ENCODE measurements around the gene PCBP4.
A peak's percentile ranks its signal among the peaks of the same experiment; 100 is the strongest.

The PCBP4 gene

GRCh38 chr3:51955175-51955892 is 11.9 kb downstream of the PCBP4 start, which contains the start of gene GPR62:
GPR62 (plus strand) TSS chr3:51955381; CDS start chr3:51955653, 272 bp downstream.
- DNase-seq (ENCODE audit: low read depth in 2 of 2): no peak

DNA sequence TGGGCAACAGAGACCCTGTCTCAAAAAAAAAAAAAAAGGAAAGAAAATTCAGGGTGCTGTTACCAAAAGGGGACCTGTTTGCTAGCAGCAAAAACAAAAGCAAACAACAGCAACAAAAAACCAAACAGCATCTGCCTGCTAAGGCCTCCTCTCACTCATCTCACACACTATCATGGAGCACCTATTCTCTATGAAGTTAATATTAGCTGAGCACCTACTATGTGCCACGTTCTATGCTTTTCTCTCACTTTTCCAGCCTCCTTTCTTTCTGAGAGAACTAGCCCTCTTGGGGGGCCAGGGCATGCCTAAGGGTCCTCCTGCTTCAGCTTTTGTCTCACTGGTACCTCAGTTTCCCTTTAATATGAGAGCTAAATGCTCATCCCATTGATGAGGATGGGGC is 12.5 kb downstream of the PCBP4 start:
- no peak for DNase-seq (ENCODE audit: low read depth in 2 of 2)

DNA sequence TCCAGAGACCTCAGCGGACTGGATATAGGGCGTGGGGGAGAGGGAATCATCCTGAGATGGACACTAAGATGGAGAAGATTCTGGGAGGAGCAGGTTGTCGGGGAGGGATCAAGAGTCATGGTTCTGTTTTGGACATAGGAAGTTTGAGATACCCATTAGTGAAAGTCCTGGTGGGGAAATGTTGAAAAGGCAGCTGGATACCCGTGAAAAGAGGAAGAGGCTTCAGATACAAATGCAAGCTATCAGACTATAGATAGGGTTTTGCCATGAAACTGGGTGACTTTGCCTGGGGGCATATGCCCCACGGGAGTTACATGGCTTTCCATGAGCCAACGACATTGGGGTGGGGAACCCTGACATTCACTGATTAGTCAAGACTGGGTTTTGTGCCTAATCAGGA is 13.1 kb downstream of the PCBP4 start:
- no peak for DNase-seq (ENCODE audit: low read depth in 2 of 2)

DNA sequence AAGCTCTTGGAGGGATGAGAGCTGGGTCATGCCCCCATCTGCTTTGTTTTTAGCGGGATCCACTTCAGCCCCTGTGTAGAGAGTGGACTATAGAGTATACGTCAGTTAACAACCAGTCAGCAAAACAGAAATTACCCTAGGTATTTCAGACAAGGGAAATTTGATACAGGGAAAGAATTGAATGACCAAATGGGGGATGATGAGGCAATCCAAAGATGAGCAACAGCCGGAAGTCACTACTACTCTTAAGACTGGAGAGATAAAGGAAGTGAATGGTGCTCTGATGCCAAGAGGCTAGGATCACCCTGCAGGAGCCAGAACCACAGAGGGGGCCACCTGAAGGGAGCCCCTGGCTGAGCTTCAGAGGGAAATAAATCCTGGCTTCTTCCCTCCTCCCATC is 13.8 kb downstream of the PCBP4 start:
- no peak for DNase-seq (ENCODE audit: low read depth in 2 of 2)

- no peak for DNase-seq (ENCODE audit: low read depth in 2 of 2)
These were observed 16.4 kb downstream of the PCBP4 start for GRCh38 chr3:51950899-51951298.

DNA sequence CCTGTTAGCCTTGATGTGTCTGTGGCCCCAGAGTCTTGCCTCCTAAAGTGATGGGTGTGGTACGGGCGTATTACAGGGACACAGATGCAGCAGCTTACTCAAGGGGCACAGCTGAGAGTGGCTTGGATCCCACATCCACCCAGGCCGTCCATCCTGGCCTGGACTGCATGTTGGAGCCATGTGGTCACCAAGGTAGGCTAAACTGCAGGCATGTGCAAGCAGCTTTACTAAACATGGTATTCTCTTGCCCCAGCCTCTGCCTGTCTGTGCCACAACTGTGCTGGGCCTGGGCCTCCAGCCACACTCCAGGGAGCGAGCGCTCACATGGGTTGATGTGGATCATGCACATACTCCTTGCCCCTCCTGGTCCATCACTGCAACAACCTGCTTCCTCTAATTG is 18.1 kb downstream of the PCBP4 start:
- no peak for DNase-seq (ENCODE audit: low read depth in 2 of 2)

DNA sequence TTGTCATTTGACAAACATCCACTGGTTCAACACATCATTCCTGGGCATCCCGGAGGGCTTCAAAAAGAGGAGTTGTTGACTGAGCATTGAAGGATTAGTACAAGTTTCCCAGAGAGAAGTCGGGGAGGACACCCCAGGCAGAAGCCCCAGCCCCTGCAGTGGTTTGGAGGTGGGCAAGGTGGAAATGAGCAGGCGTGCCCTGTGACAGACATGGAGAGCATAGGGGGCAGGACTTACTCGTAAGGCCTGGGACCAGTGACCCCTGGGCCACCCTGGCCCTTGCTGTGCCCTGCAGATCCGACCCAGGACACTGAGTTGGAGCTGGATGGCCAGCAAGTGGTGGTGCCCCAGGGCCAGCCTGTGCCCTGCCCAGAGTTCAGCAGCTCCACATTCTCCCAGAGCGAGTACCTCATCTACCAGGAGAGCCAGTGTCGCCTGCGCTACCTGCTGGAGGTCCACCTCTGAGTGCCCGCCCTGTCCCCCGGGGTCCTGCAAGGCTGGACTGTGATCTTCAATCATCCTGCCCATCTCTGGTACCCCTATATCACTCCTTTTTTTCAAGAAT is 19.2 kb downstream of the PCBP4 start:
- no peak for DNase-seq (ENCODE audit: low read depth in 2 of 2)

- no peak for DNase-seq (ENCODE audit: low read depth in 2 of 2)
These were observed 19.9 kb downstream of the PCBP4 start for GRCh38 chr3:51947215-51947900.

DNA sequence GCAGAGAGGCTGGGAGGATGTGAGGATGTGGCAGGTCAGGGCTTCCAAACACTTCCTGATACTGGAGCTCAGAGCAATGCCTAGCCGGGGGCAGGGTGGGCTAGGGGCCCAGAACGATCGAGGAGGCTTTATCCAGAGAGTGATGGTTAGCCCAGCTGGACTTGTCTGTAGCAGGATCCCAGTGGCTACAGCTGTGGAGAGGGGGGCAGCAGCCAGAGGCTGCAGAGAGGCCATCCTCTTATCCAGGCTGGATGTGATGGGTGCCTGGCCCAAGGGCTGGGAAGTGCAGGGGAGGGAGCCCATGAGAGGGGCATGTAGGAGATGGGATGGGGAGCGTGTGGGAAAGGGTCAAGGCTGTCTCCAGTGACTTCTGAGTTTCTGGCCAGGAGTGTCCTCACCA is 20.5 kb downstream of the PCBP4 start:
- no peak for DNase-seq (ENCODE audit: low read depth in 2 of 2)

GRCh38 chr3:51945926-51946705 is 21.1 kb downstream of the PCBP4 start:
- no peak for DNase-seq (ENCODE audit: low read depth in 2 of 2)

GRCh38 chr3:51945031-51945840 is 22.0 kb downstream of the PCBP4 start:
- DNase-seq (ENCODE audit: low read depth in 2 of 2): no peak

GRCh38 chr3:51944451-51945021 is 22.7 kb downstream of the PCBP4 start:
- DNase-seq (ENCODE audit: low read depth in 2 of 2): no peak

DNA sequence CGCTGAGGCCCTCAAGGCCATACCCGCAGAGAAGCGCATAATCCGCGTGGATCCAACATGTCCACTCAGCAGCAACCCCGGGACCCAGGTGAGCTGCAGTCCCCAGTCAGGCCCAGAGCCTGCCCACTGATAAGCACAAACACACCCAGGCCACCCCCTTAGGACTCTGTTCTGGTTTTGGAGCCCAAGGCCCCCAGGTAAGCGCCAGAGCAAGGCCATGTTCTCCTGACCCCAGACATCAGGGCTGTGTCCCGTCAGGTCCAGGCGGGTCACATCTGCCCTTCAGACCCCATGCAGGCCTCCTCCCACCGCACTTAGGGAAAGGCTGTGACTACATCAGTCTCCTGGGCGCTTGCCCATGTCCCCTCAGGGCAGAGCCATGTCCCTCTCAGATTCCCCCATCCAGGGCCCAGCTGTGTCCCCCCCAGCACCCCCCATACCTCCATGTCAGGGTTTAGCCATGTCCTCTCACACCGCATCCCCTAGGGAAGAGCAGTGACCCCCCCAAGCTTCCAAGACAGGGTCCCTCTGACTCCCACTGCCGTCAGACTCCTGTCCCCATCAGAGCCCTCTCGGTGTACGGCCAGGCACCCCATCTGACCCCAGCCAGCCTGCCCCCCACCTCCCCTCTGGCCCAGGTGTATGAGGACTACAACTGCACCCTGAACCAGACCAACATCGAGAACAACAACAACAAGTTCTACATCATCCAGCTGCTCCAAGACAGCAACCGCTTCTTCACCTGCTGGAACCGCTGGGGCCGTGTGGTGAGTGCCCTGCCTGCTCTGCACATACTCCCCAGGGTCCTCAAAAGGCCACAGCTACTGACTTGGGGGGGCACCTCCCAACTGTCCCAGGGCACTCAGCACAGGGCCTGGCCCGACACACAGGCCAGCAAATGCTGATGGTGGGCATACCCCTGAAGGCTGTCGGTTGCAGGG is 23.5 kb downstream of the PCBP4 start:
- DNase-seq (ENCODE audit: low read depth in 2 of 2): no peak

GRCh38 chr3:51942603-51943450 is 24.4 kb downstream of the PCBP4 start:
- DNase-seq (ENCODE audit: low read depth in 2 of 2): peak; percentile 39 to 42

DNA sequence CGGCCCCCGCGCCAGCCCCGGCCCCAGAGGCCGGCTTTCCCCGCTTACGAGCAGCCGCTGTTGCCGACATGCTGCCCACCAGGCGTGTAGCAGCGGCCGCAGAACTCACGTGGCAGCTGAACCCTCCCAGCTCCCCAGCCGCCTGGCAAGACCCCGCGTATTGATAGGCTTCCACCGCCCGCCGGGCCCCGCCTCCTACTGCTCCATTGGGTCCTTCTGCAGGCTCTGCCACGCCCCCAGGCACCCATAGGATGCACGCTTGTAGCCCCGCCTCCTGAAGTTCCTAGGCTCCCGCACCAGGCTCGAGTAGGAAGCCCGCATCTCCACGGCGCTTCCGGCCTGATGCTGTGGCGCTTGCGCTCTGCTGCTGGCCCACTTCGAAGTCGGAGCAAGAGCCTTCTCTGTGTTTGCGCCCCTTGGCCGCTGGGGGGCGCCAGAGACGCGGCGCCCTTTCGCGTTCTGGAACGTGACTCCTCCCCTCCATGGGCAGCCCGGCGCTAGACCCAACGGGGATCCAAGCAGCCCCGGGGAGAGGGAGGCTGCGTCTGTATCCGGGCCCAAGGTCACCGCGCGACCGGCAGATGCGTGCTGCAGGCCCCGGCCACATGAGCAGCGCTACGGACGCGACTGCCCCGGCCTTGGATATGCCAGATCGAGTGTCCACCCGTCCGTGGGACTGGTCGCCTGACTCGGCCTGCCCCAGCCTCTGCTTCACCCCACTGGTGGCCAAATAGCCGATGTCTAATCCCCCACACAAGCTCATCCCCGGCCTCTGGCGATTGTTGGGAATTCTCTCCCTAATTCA is 25.3 kb downstream of the PCBP4 start, which contains the start of the genes PARP3 and RRP9:
Gene PARP3, plus strand, starts transcription at position 566 of the 805 bp plus-strand sequence. CDS start 993 bp downstream, outside the sequence.
Gene RRP9, minus strand, starts transcription at position 107 of the 805 bp plus-strand sequence. Its CDS starts 37 bp downstream, at position 70.
- peak; percentile 99 to 100 for DNase-seq (ENCODE audit: low read depth in 2 of 2)

- DNase-seq (ENCODE audit: low read depth in 2 of 2): no peak
These were observed 25.8 kb downstream of the PCBP4 start for GRCh38 chr3:51941463-51941797.

GRCh38 chr3:51940648-51941462 is 26.4 kb downstream of the PCBP4 start:
- no peak for DNase-seq (ENCODE audit: low read depth in 2 of 2)

Measured in stimulated activated CD8-positive, alpha-beta memory T cell treated with anti-CD3 and anti-CD28 coated beads, Interleukin-2, amount 100 ng/mL, for 48 hours (primary cell).